Activated T-helper 1 cell treated with anti-CD3 and anti-CD28 coated beads, Interleukin-2, amount 50 U/mL, for 16 hours (primary cell): Measurements from ENCODE around the gene PRSS27.
"Not testable (repeated sequence)": the region's sequence is repeated elsewhere in the genome, so short reads cannot be mapped to it uniquely, and the experiment has no call there.

ENCODE experiments used
- DNase-seq, 2 donors: peaks; one replicate each; pipeline ENCODE4 v3.0.0-alpha.2; 2020; ENCODE audit warnings: low read depth in 1 of 2, low spot score in 1 of 2

The PRSS27 gene

DNA sequence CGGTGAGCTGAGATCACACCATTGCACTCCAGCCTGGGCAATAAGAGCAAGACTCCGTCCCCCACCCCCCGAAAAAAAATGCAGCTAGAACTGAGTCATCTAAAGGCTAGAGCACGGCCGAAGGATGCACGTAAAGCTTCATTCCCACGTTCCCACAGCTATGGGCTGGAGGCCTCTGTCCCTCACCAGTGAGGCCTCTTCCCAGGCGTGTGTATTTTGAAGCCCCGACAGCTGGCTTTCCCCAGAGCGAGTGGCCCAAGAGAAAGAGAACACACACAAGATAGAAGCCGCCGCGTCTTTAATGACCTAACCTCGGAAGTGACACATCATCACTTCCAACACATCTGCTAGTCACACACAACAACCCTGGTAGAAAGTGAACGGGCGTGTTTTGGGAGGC lies 44.3 kb downstream of the PRSS27 start:
- DNase-seq = no peak

DNA sequence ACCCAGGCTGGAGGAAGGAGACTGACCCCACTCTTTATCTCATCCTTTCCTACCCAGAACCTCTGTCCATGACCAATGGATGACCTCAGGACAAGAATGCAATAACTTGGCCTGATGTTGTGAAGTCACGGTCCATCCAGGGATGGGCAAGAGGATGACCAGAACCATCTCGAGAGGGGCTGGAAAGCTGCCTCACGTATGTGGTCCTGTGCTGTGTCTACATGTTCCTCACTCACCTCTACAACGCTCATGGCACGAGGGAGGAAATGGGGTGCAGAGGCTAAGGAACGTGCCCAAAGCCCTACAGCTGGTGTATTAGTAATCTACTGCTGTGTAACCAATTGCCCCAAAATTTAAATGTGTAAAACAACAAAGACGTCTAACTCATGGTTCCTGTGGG lies 45.0 kb downstream of the PRSS27 start:
- DNase-seq = no peak

- DNase-seq = peak; percentile 88 to 92
Measured at GRCh38 chr16:2673066-2673999, 46.7 kb downstream of the PRSS27 start.

DNA sequence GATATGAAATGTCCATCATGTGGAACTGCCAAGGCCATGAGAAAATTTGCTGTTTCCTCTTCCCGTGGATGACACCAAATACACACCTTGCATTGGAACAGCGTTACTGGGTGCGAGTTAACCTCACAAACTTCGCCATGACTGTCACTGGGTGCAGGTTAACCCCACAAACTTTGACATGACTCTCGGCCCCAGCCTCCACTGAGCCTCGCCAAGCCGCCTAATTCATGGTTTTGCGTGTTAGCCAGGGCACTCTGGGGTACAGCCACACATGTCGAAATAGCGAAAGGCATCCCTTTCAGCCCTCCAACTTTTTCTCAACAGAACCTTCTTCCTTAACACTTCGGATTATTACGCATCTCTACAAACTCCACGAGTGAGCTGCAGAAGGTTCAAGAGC lies 48.3 kb downstream of the PRSS27 start:
- no peak for DNase-seq

- not testable (repeated sequence) for DNase-seq
Measured at GRCh38 chr16:2671193-2671592, 48.8 kb downstream of the PRSS27 start.

GRCh38 chr16:2670017-2670416 lies 50.0 kb downstream of the PRSS27 start:
- peak in 1 of 2 donors; percentile 46 for DNase-seq

DNA sequence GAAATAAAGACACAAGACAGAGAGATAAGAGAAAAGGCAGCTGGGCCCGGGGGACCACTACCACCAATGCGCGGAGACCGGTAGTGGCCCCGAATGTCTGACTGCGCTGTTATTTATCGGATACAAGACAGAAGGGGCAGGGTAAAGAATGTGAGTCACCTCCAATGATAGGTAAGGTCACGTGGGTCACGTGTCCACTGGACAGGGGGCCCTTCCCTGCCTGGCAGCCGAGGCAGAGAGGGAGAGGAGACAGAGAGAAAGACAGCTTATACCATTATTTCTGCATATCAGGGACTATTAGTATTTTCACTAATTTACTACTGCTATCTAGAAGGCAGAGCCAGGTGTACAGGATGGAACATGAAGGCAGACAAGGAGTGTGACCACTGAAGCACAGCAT lies 50.4 kb downstream of the PRSS27 start:
- not testable (repeated sequence) for DNase-seq

GRCh38 chr16:2666671-2667070 lies 53.4 kb downstream of the PRSS27 start:
- DNase-seq = not testable (repeated sequence)

DNA sequence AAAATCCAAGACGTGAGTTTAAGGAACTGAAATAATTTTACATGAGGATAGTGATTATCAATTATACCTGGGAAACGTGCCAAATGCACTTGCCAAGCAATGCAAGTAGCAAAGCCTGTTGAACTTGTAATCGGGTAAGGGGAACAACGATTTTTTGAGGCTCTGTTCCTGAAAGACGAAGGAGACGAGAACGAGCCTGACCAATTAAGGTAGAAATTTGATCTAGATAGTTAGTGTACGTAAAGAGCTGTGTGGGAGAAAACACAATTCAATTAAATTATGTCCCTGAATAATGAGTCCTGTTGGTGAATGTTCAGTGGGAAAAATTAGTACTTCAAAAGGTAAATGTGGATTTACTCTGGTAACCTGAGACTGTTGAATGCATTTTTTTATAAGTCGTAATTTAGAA lies 55.4 kb downstream of the PRSS27 start:
- DNase-seq = no peak

DNA sequence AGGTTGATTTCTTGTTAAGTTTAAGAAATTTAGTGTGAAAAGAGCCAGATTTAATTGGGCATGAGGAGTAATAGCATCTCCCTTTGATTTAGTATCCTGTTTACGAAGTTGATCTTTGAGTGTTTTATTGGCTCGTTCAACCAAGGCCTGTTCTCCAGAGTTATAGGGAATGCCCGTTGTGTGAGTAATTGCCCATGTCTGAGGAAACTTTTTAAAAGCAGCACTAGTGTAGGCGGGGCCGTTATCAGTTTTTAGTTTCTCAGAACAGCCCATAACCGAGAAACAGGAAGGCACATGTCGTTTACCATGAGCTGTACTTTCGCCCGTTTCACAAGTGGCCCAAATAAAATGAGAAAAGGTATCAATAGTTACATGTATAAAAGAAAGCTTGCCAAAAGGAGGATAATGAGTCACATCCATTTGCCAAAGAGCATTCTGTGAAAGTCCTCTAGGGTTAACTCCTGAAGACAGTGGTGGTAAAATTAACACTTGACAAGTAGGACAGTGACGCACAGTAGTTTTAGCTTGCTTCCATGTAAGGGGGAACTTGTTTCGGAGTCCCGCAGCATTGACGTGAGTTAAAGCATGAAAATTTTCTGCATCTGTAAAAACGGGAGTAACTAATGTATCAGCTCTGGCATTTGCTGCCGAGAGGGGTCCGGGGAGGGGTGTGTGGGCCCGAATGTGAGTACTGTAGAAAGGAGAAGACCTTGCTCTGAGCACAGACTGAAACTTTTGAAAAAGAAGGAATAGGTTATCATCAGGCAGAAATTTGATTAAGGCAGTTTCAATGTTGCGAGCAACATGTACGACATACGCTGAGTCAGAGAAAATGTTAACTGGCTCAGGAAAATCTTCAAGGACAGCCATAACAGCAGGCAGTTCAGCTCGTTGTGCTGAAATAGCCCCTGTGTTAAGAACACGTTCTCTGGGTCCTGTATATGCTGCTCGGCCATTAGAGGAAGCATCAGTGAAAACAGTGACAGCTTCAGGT lies 56.2 kb downstream of the PRSS27 start:
- peak in 1 of 2 donors; percentile 46 for DNase-seq
